Left lobe of liver (tissue), 2 donors: Measurements from ENCODE around the gene MMS19. TPM values are rescaled to one million over a fixed set of nuclear protein-coding genes. Genes with fewer than 3 reads are reported as not detected.
A peak's percentile ranks its signal among the peaks of the same experiment; 100 is the strongest.
"Not testable (repeated sequence)": the region's sequence is repeated elsewhere in the genome, so short reads cannot be mapped to it uniquely, and the experiment has no call there.

ENCODE experiments used
- ATAC-seq: fragments of 200-7000 bp; cut with Tn5 transposase; one replicate; pipeline ENCODE4 v1.9.1; 2020; ENCODE audit warnings: mild to moderate bottlenecking, moderate library complexity
- DNase-seq: peaks from one replicate; pipeline ENCODE4 v3.0.0-alpha.2; 2020; ENCODE audit warnings: low spot score
- total RNA-seq: library from RNA; stranded (reverse); gene quantifications from one replicate; pipeline ENCODE4 v1.2.1, GENCODE V29; 2021
- donor health status: DM: no; HTN: no; CAD: no; lungs with moderate emphysema.
- donor health status: DM: no; HTN: yes; CAD: no.

The MMS19 gene
- total RNA-seq, 1 donor from 2014 or later = 20.7 TPM

DNA sequence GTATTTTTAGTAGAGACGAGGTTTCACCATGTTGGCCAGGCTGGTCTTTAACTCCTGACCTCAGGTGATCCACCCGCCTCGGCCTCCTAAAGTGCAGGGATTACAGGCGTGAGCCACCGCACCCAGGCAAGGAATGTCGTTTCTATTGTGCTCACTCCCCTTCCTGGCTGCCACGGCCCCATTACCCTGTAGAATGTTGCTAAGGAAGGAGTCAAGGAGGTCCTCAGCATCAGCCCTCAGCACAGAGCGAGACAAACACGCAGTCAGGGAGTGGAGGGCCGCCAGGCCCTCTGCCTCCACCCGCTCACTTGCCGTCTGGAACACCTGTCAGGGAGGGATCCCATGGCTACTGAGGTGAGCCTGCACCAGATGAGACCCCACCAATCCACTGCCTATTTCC, 29.4 kb downstream of the MMS19 start:
- DNase-seq, ATAC-seq: not testable (repeated sequence)

DNA sequence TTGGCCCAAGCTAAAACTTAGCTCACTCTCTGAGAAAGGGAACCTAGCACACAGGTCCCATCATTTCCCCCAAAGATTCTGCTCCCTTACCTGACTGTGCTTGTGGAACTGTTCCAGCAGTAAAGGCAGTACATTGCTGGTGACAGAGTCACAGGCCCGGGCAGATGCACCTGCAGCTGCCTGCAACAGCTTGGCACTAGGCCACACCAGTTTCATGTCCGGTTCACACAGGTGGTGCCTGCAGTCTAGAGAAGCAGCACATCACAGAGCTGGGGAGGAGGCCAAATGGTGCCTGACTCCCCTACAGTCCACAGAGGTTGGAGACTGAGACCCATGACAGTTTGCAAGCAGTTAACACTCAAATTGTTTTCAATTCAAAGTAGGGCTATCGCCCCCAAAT, 30.1 kb downstream of the MMS19 start:
- no peak for DNase-seq
- no peak for ATAC-seq

DNA sequence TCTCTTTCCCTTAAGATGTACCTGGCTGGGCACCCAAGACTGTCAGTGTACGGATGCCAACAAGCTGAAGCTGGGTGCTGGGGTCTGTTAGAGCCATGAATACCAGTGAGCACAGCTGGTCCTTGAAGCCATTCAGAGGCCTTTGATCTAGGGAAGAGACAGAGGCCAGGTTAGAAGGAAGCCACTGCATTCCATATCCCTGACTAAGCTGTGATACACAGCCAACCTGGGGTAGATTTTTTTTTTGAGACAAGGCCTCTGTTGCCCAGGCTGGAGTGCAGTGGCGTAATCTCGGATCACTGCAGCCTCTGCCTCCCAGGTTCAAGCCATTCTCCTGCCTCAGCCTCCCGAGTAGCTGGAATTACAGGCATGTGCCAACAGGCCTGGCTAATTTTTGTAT, 31.5 kb downstream of the MMS19 start:
- no peak for ATAC-seq
- no peak for DNase-seq

DNA sequence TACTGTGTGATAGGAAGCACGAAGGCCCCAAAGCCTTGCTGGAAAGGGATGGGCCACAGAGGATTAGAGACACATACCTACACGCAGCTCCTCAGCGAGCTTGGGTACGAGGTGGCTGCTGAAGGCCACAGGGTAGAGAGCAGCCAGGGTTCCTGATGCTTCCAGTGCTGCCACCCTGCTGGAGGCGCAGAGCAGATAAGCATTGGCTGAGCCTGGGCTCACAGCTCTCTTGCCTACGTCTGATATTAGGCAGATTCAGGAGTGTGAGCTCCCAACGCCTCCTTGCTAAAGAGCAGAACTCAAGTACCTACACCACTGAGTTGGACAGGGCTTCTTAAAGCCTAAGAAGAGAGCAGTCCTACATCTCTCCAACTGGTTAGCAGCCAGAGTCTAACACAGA, 32.2 kb downstream of the MMS19 start:
- no peak for ATAC-seq

DNA sequence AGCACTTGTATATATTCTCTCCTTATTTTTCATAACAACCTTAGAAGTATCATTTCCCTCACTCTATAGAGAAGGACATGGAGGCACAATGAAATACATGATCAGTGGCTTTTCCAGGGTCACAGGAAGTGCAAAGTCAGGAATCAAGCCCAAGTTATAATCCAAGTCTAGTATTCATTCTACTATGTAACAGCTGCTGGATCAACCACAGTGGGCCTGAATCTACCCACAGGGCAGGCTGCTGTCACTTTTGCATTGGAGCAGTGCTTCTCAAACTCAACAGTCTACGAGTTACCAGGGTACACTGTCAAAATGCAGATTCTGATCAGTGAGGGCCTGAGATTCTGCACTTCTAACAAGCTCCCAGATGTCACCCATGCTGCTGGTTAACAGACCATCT, 34.0 kb downstream of the MMS19 start:
- ATAC-seq = no peak
- DNase-seq = no peak

More for the DNA sequence above, 32.2 kb downstream of the MMS19 start:
- DNase-seq = no peak

DNA sequence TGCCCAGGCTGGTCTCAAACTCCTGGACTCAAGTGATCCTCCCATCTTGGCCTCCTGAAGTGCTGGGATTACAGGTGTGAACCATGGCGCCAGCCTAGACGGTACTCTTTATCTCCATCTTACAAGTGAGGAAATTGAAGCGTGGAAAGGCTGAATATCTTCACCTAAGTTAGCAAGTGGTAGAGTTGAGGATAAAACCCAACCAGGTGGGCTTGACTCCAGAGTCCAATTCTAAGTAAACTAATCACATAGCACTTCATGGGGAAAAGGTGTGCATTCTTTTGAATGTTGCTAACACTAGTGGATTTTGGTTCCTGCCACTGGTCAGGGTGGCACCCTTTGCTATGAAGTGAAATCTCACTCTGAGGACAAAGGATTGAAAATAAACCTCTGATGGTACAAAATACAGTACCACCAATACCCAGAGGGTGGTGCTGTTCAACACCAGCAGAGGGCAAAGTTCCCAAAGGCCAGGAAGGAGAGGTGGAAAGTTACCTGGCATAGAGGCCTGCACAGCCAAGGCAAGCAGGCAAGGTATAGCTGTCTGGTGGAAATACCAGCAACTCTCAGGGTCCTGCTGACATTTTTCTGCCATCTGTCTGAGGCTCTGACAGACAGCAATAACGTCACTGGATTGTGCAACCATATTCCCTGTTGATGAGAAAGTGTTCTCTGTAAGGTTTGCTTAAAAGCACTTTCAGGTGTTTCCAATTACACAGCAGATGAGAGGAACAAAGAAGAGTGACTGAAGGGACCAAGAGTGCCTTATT, 34.7 kb downstream of the MMS19 start:
- peak; percentile 96 for ATAC-seq
- DNase-seq = peak; percentile 61

DNA sequence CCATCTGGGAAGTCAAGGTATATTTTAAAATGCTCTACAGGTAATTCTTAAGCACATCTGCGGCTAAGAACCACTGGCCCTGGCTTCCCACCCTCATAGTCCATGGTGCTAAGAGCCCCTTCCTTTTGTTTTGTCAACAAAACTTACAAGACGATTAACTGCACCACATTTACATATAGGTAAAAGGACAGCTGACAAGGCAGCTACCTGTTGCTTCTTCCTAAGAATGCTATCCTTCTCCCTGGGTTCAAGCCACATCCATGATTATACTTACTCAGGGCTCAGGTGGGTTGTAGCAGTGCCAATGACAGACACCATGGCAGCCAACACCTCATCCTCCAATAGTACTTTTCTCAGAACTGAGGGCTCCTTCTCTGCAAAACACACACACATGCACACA, 35.9 kb downstream of the MMS19 start:
- ATAC-seq (no peak), DNase-seq (no peak)

DNA sequence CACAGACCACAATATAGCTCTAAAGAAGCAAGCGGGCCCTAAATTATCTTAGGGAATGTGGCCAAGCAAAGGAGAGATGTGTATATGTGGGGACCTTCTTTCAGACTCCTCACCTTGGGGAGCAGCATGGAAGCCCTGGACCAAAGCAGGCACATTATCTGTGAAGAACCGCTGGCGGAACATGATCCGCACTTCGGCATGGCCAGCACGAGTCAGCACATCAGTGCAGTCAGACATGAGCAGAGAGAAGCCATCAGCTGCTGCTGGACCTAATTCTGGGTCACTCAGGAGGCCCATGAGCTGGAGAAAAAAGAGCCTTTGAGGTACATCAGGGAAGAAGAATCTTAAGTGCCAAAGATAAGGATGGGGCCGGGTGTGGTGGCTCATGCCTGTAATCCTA, 38.3 kb downstream of the MMS19 start:
- ATAC-seq (no peak), DNase-seq (no peak)

DNA sequence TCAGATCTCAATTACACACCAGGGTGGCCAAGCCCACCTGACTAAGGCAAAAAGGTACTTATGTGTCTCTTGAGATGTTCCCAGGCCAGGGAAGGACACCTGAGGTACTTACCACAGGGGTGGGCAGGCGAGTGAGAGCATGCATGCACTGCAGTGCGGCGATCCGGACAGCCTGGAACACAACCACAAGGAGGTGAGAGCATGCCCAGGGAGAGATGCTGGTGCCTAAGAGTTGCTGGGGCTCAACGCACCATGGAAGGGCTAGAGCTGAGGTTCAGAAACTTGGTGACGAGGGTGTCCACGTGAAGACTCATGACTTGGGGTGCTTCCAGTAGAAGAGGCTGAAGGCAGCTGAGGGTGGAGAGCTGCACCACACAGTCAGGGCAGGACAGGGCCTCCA, 39.1 kb downstream of the MMS19 start:
- DNase-seq = no peak
- no peak for ATAC-seq

DNA sequence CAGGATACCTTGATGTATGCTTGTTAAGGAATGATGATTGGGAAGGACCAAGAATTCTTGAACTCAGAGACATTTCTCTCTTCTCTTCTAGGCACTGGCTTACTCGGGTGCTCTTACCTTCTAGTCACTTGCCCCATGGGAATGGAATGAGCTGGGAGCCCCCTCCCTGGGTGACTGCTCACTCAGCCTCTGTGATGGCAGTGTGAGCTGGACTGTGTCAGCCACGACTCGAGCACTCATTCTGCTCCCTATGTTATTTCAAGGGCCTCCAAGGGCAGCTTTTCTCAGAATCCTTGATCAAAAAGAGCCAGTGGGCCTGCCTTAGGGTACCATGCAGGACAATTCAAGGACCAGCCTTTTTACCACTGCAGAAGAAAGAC, 41.5 kb downstream of the MMS19 start:
- ATAC-seq (no peak), DNase-seq (no peak)

DNA sequence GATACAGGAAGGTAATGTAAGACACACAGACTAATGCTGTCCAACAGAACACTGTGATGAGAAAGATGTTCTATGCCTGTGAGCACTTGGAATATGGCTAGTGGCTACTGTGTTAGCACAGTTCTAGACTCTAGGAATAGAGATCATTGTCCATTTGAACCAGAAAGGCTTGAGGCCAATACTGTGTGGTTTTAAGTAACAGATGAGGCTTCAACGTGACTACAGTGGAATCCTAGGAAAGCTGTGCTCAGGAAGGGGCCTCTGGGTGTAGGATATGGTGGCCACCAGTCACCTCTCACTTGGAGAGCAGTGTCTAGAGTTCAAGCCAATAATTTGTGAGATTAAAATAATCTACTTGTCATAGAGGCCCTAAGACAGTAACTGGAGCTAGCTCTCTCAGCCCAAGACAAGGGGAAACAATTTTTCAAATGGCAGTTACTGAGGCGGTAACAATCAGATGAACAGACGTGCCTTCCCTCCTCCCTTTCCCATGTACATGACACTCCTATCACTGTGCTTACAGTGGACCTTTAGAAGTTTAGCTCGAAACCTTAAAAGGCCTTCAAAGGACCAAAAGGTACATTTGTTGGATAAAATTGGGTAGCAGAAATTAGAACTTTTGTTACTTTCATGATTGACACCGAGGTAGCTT, 42.1 kb downstream of the MMS19 start:
- ATAC-seq (no peak), DNase-seq (no peak)

DNA sequence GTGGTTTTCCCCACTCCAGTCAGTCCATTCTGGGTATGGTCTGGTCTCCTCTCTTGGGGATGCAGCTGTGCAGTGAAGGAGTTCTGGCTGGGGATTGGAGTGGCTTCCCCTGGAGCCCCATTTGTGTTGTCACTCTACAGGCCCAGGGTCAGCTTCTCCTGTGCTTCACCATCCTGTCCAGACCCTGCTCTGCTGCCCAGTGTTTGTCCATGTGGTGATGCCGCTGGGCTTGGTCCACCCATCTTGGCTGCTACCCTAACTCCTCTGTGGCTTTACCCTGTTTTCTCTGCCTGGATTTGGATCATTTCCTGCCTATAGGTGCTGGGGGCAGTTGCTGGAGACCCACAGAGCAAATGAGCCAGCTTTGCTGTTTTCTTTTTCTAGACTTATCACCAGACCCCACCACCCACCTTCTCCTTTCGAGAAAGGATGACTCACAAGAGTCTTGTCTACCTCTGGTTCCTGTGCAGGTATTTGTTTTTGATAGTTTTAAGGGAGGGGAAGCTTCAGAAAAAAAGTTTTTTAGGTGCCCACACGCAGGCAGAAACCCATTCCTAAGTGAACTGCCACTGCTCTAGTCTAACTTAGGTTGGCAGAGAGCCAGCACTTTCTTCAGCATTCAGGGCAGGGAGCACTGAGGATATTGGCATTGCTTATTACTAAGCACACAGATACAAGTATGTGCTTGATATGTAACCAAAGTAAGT, 43.7 kb downstream of the MMS19 start:
- DNase-seq (peak; percentile 59), ATAC-seq (peak; percentile 77)

DNA sequence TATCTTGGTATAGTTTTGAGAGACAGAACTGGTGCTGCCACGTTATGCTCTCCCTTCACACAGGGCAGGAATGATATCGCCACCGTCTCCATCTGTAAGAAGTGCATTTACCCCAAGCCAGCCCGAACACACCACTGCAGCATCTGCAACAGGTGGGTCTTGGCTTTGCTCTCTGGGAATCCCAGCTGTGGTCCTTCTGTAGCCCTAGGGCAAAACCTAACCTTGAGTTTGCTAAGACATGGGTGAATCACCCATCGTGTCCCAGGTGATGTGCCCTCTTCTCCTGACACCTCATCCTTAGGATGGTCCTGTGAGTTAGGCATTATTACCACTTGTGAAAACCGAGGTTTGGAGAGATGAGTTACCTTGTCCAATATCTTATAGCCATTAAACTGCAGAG, 45.9 kb downstream of the MMS19 start:
- DNase-seq (no peak), ATAC-seq (no peak)

DNA sequence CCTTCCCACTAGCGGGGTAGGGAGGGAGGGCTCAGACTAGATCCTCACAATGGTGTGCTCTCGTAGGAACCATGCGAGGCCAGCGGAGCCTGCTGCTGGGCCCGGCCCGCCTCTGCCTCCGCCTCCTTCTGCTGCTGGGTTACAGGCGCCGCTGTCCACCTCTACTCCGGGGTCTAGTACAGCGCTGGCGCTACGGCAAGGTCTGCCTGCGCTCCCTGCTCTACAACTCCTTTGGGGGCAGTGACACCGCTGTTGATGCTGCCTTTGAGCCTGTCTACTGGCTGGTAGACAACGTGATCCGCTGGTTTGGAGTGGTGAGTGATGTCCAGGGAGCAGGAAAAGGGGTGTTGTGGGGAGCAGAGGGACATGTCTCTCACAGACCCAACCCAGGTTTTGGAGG, 46.6 kb downstream of the MMS19 start:
- ATAC-seq (no peak), DNase-seq (no peak)

DNA sequence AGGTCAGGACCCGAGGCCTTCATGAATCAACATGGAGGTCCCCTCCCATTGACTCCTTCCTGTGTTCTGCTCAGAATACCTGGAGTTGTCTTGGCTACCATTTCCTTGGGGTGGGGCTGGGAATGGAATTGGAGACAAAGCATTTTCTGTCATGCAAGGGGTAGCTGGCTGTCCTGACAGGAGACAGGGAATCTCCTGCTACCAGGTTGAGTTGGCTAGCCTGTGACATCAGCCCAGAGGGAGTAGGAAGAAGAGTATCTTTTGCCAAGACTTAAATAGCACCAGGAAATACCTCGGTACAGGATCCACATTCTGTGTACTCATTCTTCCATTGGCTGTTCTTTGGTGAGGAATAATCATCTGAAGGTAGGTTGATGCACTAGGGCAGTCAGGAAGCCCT, 47.4 kb downstream of the MMS19 start:
- ATAC-seq (no peak), DNase-seq (no peak)

DNA sequence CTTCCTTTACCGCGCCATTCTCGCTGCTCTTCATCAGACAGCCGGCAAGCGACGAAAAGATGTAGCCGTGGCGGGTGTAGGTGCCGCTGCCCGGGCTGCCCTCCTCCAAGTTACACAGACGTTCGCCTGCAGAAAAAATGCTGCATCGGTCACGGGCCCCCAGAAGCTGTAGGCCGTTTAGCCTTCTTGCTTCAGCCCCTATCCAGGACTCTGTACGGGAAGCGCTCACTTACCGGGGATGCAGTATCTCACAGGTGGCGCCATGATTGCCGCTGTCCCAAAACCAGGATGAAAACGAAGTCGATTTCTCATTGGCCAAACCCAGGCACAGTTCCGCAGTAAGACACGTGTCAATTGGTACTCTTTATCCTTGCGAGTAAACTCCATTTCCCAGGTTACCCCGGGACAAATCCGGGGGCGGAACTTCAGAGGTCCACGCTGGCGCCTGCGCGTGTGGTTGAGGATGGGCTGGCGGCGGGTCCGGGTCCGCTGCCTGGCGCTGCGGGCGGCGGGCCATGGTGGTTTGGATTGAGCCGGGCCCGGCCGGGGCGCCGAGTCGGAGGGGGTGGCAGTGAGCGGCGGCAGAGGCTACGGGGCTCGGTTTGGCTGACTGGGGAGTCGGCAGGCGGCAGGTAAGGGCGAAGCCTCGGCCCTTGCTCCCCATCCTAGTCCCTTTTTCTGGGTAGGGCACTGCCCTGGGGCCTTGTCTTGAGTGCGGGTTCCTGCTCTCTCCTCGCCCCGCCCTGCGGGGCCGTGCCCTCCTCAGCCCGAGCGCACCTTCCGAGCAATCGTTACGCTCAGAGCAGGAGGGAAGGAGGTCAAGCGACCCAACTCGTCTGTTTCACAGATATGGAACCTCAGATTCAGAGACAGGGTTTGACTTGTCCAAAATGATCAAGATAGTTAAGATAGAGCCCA, 52.2 kb downstream of the MMS19 start, which contains the start of the genes EXOSC1 and ZDHHC16:
TSS of gene EXOSC1 (minus strand) at position 285 of the 918 bp plus-strand sequence. CDS start at position 264, 21 bp downstream.
TSS of gene ZDHHC16 (plus strand) at position 454 of the 918 bp plus-strand sequence. CDS start 5,501 bp downstream, outside the sequence.
- ATAC-seq (peak; percentile 96), DNase-seq (peak; percentile 94)

DNA sequence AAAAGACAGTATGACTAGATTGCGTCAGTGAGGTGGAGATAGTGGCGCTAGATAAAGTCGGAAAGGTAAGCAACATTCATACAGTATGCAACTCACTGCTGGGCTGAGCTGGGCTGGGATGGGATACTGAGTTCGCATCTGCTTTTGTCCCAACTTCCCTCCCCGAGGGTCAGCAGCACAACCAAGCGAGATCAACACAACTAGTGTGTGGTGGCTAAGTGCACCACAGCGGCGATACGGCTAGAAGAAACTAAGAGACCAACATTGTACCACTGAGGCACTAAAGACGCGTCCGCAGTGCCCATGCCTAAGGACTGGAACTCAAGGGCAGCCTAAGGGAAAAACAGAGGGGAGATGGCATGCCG, 52.9 kb downstream of the MMS19 start:
- ATAC-seq = peak; percentile 2
- no peak for DNase-seq

DNA sequence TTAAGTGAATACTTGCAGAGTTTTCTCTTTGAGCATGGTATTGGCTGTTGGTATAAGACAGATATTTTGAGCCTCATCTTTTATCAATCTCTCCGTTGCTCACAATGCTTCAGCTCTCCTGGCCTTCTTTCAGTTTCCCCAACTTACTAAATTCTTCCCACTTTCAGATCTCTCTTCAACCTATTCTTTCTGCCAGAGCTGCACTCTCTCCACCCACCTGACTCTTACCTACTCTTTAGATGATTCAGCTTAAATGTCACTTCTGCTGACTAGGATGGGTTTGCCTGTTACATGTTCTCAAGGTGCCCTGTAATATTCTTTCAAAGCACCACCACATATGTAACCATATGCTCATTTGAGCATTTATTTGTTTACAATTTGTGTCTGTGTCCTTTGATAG, 54.0 kb downstream of the MMS19 start:
- ATAC-seq = no peak
- DNase-seq = no peak

DNA sequence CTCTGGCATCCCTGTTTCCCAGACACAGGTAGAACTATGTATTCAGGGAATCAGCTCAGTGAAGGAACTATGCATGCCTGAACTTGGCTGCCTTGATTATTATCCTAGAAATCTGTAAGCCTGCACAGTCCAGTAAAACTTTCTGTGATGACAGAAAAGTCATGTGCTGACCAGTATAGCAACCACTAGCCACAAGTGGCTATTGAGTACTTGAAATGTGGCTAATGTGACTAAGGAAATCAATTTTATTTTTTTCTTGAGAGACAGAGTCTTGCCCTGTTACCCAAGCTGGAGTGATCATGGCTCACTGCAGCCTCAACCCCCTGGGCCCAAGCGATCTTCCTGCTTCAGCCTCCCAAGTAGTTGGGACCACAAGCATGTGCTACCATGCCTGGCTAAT, 55.9 kb downstream of the MMS19 start:
- DNase-seq (no peak), ATAC-seq (no peak)

DNA sequence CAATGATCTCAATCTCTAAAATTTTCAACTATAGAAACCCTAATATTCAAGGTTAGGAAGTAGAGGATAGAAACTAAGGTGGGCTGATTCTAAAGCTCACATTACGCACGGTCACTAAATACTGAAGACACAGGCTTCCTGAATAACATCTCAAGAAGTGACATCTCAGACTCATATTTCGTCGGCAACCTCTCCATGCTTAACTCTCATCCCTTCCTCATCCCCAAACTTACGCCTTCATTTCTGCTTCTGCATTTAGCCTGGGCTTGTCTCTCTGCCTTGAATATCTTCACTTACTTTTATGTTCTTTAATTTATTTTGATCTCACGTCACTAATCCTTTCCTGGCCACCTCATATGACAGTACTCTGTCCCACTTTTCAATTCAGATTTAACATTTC, 63.0 kb downstream of the MMS19 start:
- no peak for DNase-seq
- ATAC-seq = no peak

DNA sequence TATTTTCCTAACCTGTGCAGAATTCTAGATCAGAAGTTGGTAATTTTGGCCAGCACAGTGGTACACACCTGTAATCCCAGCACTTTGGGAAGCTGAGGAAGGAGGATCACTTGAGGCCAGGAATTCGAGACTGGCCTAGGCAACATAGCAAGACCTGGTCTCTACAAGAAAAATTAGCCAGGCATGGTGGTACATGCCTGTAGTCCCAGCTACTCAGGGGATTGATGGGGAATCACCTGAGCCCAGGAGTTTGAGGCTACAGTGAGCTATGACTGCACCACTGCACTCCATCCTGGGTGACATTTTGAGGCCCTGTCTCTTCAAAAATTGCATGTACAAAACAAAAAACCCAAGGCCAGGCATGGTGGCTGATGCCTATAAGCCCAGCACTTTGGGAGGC, 63.7 kb downstream of the MMS19 start:
- ATAC-seq = no peak

More for the DNA sequence above, 63.7 kb downstream of the MMS19 start:
- no peak for DNase-seq
